H9 (cell line): ENCODE data around the gene TENM3. TPM values are rescaled to one million over a fixed set of nuclear protein-coding genes. Genes with fewer than 3 reads are reported as not detected.

ENCODE experiments used
- DNase-seq: peaks from one replicate; pipeline ENCODE4 v3.0.0-alpha.2; 2017
- H2AFZ ChIP-seq: one replicate; pipeline ENCODE4 v1.6.1; 2013; ENCODE audit warnings: mild to moderate bottlenecking, low read length, control low read depth, moderate library complexity
- H2AK5ac ChIP-seq: 2 replicates; pipeline ENCODE4 v1.6.1; 2013; ENCODE audit warnings: low read length, control low read depth, mixed read lengths; ENCODE audit not compliant: insufficient read length
- H2BK120ac ChIP-seq: one replicate; pipeline ENCODE4 v1.6.1; 2013; ENCODE audit warnings: low read depth, mild to moderate bottlenecking, low read length, control low read depth, inconsistent platforms; ENCODE audit not compliant: poor library complexity, severe bottlenecking
- H2BK12ac ChIP-seq: 2 replicates; pipeline ENCODE4 v1.6.1; 2013; ENCODE audit warnings: low read length, control low read depth, mixed read lengths, low read depth; ENCODE audit not compliant: insufficient read length
- H2BK15ac ChIP-seq: 2 replicates; pipeline ENCODE4 v1.6.1; 2013; ENCODE audit warnings: low read depth, low read length, control low read depth
- H2BK20ac ChIP-seq: one replicate; pipeline ENCODE4 v1.6.1; 2013; ENCODE audit warnings: low read depth, mild to moderate bottlenecking, low read length, control low read depth, inconsistent platforms; ENCODE audit not compliant: poor library complexity, severe bottlenecking
- H2BK5ac ChIP-seq: 2 replicates; pipeline ENCODE4 v1.6.1; 2013; ENCODE audit warnings: low read length, control low read depth, mixed read lengths; ENCODE audit not compliant: insufficient read length
- H3K14ac ChIP-seq: 2 replicates; pipeline ENCODE4 v1.6.1; 2013; ENCODE audit warnings: low read length, control low read depth; ENCODE audit not compliant: insufficient read depth
- H3K18ac ChIP-seq: 2 replicates; pipeline ENCODE4 v1.6.1; 2013; ENCODE audit warnings: low read depth, mild to moderate bottlenecking, mixed read lengths, low read length, control low read depth; ENCODE audit not compliant: insufficient read length
- H3K23ac ChIP-seq: 2 replicates; pipeline ENCODE4 v1.6.1; 2013; ENCODE audit warnings: low read length, control low read depth, mixed read lengths, low read depth; ENCODE audit not compliant: insufficient read length
- H3K23me2 ChIP-seq: 2 replicates; pipeline ENCODE4 v1.6.1; 2013; ENCODE audit warnings: low read depth, mild to moderate bottlenecking, mixed read lengths, low read length, control low read depth; ENCODE audit not compliant: insufficient read length, poor library complexity, severe bottlenecking
- H3K27ac ChIP-seq: 2 replicates; pipeline ENCODE4 v1.5.1; 2013; ENCODE audit warnings: low read length, control low read depth, mixed read lengths, low read depth; ENCODE audit not compliant: insufficient read length
- H3K27me3 ChIP-seq: 2 replicates; pipeline ENCODE4 v1.6.1; 2013; ENCODE audit warnings: low read length, control low read depth, inconsistent platforms; ENCODE audit not compliant: insufficient read depth
- H3K4ac ChIP-seq: 2 replicates; pipeline ENCODE4 v1.6.1; 2013; ENCODE audit warnings: low read depth, mild to moderate bottlenecking, control low read depth, inconsistent platforms, low read length, moderate library complexity
- H3K4me1 ChIP-seq: 2 replicates; pipeline ENCODE4 v1.6.1; 2013; ENCODE audit warnings: low read length, control low read depth, inconsistent platforms; ENCODE audit not compliant: insufficient read depth
- H3K4me2 ChIP-seq: 2 replicates; pipeline ENCODE4 v1.6.1; 2013; ENCODE audit warnings: low read length, control low read depth, mixed read lengths; ENCODE audit not compliant: insufficient read length, insufficient read depth
- H3K56ac ChIP-seq: 2 replicates; pipeline ENCODE4 v1.6.1; 2013; ENCODE audit warnings: low read depth, mild to moderate bottlenecking, mixed read lengths, low read length, control low read depth; ENCODE audit not compliant: insufficient read length
- H3K79me1 ChIP-seq: 2 replicates; pipeline ENCODE4 v1.6.1; 2013; ENCODE audit warnings: low read depth, mild to moderate bottlenecking, moderate library complexity, low read length, control low read depth, inconsistent platforms; ENCODE audit not compliant: insufficient read depth, poor library complexity, severe bottlenecking
- H3K79me2 ChIP-seq: 2 replicates; pipeline ENCODE4 v1.6.1; 2013; ENCODE audit warnings: low read length, control low read depth, inconsistent platforms; ENCODE audit not compliant: insufficient read depth
- H3K9ac ChIP-seq: 2 replicates; pipeline ENCODE4 v1.6.1; 2013; ENCODE audit warnings: low read length, control low read depth, mixed read lengths; ENCODE audit not compliant: insufficient read length; ENCODE audit errors: extremely low read depth
- H3K9me3 ChIP-seq: one replicate; pipeline ENCODE4 v1.6.1; 2013; ENCODE audit warnings: low read depth, low read length, inconsistent platforms; ENCODE audit not compliant: control insufficient read depth
- H3T11ph ChIP-seq: one replicate; pipeline ENCODE4 v1.6.1; 2013; ENCODE audit warnings: mild to moderate bottlenecking, low read length, control low read depth, inconsistent platforms
- H4K20me1 ChIP-seq: one replicate; pipeline ENCODE4 v1.6.1; 2013; ENCODE audit not compliant: control insufficient read depth, insufficient read length, insufficient read depth
- H4K5ac ChIP-seq: 2 replicates; pipeline ENCODE4 v1.6.1; 2013; ENCODE audit warnings: low read depth, mild to moderate bottlenecking, mixed read lengths, low read length, control low read depth; ENCODE audit not compliant: insufficient read length
- H4K8ac ChIP-seq: replicated peaks from 2 replicates; pipeline ENCODE4 v1.6.1; 2013; ENCODE audit warnings: low read length, control low read depth, mixed read lengths, low read depth; ENCODE audit not compliant: insufficient read length
- H4K91ac ChIP-seq: 2 replicates; pipeline ENCODE4 v1.6.1; 2013; ENCODE audit warnings: low read depth, mild to moderate bottlenecking, moderate library complexity, mixed read lengths, low read length, control low read depth; ENCODE audit not compliant: insufficient read length
- H3K27ac Mint-ChIP-seq, 3 experiments: 2 replicates in 2 of 3; 3 replicates in 1 of 3; pipeline ENCODE4 v1.8.0; 2020 to 2021; ENCODE audit warnings: mixed read lengths in 3 of 3, mild to moderate bottlenecking in 1 of 3, moderate library complexity in 1 of 3
- H3K27me3 Mint-ChIP-seq: 2 replicates; pipeline ENCODE4 v1.8.0; 2021; ENCODE audit warnings: low read depth, mild to moderate bottlenecking, moderate library complexity, mixed read lengths
- H3K36me3 Mint-ChIP-seq, 3 experiments: 2 replicates in 2 of 3; 3 replicates in 1 of 3; pipeline ENCODE4 v1.8.0; 2020 to 2021; ENCODE audit warnings: low read depth in 3 of 3, mixed read lengths in 3 of 3; ENCODE audit not compliant: insufficient read depth in 1 of 3
- H3K4me1 Mint-ChIP-seq, 2 experiments: 2 replicates each; pipeline ENCODE4 v1.8.0; 2020; ENCODE audit warnings: mixed read lengths in 2 of 2
- H3K4me3 Mint-ChIP-seq, 2 experiments: 2 replicates in 1 of 2; 3 replicates in 1 of 2; pipeline ENCODE4 v1.8.0; 2020 to 2021; ENCODE audit warnings: mild to moderate bottlenecking in 2 of 2, mixed read lengths in 2 of 2, moderate library complexity in 1 of 2
- H3K9me3 Mint-ChIP-seq, 2 experiments: 2 replicates in 1 of 2; 3 replicates in 1 of 2; pipeline ENCODE4 v1.8.0; 2020; ENCODE audit warnings: mild to moderate bottlenecking in 2 of 2, mixed read lengths in 2 of 2, moderate library complexity in 1 of 2
- WGBS: extraction: QIAGEN DNeasy Blood & Tissue Kit; methylation state at CpG from one replicate; pipeline ENCODE4 v1.1.7; 2013; ENCODE audit warnings: missing lambda C conversion rate, low lambda C conversion rate, mixed read lengths; ENCODE audit not compliant: insufficient read length; ENCODE audit errors: extremely low coverage; 5-methylcytosine and 5-hydroxymethylcytosine counted together
- total RNA-seq: library from RNA; stranded (reverse); gene quantifications from 2 replicates; pipeline ENCODE4 v1.2.1, GENCODE V29; 2021
- TF ChIP-seq, protein P1 (sequence below): fragments of 200-600 bp; sonication (generic); conservative IDR thresholded peaks from 3 replicates; pipeline ENCODE4 v1.8.0; 2021; ENCODE audit warnings: antibody characterized with exemption, mild to moderate bottlenecking

The TENM3 gene
- total RNA-seq, 1 experiment from 2014 or later, result 49.6 TPM

DNA sequence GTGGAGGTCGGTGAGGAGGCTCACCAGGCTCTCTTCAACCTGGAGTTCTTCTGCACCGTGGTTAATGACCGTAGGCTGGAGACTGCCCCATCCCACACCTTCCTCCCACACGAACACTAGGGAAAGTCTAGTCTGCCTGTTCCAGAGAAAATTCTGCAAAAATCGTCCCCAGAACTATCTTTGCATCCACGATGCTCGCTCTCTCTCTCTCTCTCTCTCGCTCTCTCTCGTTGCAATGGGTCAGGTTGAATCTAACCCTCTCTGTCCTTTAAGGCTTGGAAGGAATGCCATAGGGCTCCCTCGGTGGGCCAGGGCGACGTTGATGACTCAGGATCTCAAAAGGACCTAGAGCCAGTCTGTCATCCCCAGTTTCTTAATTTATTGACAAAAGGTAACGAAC, 562.5 kb downstream of the TENM3 start:
- Histone ChIP-seq H4K5ac (no peak overlapping the region), H3K9ac (no peak overlapping the region), H2AK5ac (no peak overlapping the region), H3K4me1 (no peaks in the 10 kb centered on the region), H4K91ac (no peak overlapping the region), H3K23me2 (peaks cover 11% of the 10 kb centered on the region), H3K79me1 (no peaks in the 10 kb centered on the region), H3K4ac (no peak overlapping the region), H2BK20ac (no peak overlapping the region), H2AFZ (no peak overlapping the region), H2BK15ac (no peak overlapping the region), H3K27me3 (no peaks in the 10 kb centered on the region), H3K9me3 (no peaks in the 10 kb centered on the region), H3K23ac (no peak overlapping the region), H3K27ac (no peak overlapping the region), H4K8ac (no peak overlapping the region), H3K18ac (no peak overlapping the region), H3T11ph (no peak overlapping the region), H3K4me2 (peak overlapping the region; percentile 87), H2BK120ac (no peak overlapping the region), H4K20me1 (no peaks in the 10 kb centered on the region), H3K79me2 (no peaks in the 10 kb centered on the region), H3K56ac (no peak overlapping the region), H3K14ac (no peak overlapping the region), H2BK12ac (no peak overlapping the region), H2BK5ac (no peak overlapping the region)
- no peak for DNase-seq
- peaks cover 27 to 28% of the 10 kb centered on the region in 2 experiments for H3K4me1 Mint-ChIP-seq
- H3K27me3 Mint-ChIP-seq, result peaks cover 15% of the 10 kb centered on the region
- H3K36me3 Mint-ChIP-seq, result peaks cover under 1 to 1% (median 1%) of the 10 kb centered on the region in 3 experiments; a peak in 5 of 7 replicates
- TF ChIP-seq, protein P1, sequence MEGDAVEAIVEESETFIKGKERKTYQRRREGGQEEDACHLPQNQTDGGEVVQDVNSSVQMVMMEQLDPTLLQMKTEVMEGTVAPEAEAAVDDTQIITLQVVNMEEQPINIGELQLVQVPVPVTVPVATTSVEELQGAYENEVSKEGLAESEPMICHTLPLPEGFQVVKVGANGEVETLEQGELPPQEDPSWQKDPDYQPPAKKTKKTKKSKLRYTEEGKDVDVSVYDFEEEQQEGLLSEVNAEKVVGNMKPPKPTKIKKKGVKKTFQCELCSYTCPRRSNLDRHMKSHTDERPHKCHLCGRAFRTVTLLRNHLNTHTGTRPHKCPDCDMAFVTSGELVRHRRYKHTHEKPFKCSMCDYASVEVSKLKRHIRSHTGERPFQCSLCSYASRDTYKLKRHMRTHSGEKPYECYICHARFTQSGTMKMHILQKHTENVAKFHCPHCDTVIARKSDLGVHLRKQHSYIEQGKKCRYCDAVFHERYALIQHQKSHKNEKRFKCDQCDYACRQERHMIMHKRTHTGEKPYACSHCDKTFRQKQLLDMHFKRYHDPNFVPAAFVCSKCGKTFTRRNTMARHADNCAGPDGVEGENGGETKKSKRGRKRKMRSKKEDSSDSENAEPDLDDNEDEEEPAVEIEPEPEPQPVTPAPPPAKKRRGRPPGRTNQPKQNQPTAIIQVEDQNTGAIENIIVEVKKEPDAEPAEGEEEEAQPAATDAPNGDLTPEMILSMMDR, result no peak
- no CpG with 5 or more reads among the region's 13 CpGs for WGBS
- no peak overlapping the region for H3K27ac Mint-ChIP-seq
- H3K9me3 Mint-ChIP-seq, result peaks cover 4 to 7% of the 10 kb centered on the region in 2 experiments; a peak in 4 of 5 replicates
- peak overlapping the region; percentile 15 to 40; a peak in 3 of 5 replicates for H3K4me3 Mint-ChIP-seq
